Esophagus squamous epithelium (tissue), 4 donors: ENCODE measurements around the gene WDFY3.

ENCODE experiments used
- POLR2A ChIP-seq, 4 donors: fragments of 450-650 bp; IDR thresholded peaks; one replicate each; pipeline ENCODE4 v1.6.1; 2017; ENCODE audit warnings: antibody characterized with exemption in 4 of 4, mild to moderate bottlenecking in 4 of 4, moderate library complexity in 3 of 4
- TF ChIP-seq, protein P1 (sequence below), 6 experiments: fragments of 450-650 bp in 4 of 6; fragments of 200-600 bp in 2 of 6; sonication (generic) in 2 of 6; IDR thresholded peaks; one replicate each; pipeline ENCODE4 v1.5.1; 2016 to 2019; ENCODE audit warnings: antibody characterized with exemption in 6 of 6, mild to moderate bottlenecking in 4 of 6, moderate library complexity in 4 of 6

DNA sequence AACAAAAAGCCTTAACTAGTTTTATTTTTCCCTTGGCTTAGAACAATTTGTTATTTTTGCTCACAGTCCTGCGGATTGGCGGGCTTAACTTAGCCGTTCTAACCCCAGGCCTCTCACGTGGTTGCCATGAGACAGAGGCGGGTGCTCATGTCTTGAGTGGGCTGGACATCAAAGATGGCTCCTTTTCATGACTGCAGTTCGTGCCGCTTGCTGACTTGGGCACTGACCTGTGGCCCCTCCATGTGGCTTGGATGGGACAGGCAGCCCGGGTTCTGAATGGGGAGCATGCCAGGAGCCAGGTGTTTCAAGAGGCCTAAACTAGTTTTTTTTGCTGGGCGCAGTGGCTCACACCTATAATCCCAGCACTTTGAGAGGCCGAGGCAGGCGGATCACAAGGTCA is 342.8 kb downstream of the WDFY3 start:
- TF ChIP-seq, protein P1, sequence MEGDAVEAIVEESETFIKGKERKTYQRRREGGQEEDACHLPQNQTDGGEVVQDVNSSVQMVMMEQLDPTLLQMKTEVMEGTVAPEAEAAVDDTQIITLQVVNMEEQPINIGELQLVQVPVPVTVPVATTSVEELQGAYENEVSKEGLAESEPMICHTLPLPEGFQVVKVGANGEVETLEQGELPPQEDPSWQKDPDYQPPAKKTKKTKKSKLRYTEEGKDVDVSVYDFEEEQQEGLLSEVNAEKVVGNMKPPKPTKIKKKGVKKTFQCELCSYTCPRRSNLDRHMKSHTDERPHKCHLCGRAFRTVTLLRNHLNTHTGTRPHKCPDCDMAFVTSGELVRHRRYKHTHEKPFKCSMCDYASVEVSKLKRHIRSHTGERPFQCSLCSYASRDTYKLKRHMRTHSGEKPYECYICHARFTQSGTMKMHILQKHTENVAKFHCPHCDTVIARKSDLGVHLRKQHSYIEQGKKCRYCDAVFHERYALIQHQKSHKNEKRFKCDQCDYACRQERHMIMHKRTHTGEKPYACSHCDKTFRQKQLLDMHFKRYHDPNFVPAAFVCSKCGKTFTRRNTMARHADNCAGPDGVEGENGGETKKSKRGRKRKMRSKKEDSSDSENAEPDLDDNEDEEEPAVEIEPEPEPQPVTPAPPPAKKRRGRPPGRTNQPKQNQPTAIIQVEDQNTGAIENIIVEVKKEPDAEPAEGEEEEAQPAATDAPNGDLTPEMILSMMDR (IDR thresholded peaks at IDR 0.05), result no peak
- no peak for TF ChIP-seq POLR2A (IDR thresholded peaks at IDR 0.05)
